ENCODE data around the gene FAM20B. TPM values are rescaled to one million over a fixed set of nuclear protein-coding genes. Genes with fewer than 3 reads are reported as not detected.

FAM20B gene
- total and polyA plus RNA-seq, 2 of the 13 experiments (the other 11 are each of a cell fraction or from before 2014, with no cell fraction given): 13.8 to 26.9 TPM

DNA sequence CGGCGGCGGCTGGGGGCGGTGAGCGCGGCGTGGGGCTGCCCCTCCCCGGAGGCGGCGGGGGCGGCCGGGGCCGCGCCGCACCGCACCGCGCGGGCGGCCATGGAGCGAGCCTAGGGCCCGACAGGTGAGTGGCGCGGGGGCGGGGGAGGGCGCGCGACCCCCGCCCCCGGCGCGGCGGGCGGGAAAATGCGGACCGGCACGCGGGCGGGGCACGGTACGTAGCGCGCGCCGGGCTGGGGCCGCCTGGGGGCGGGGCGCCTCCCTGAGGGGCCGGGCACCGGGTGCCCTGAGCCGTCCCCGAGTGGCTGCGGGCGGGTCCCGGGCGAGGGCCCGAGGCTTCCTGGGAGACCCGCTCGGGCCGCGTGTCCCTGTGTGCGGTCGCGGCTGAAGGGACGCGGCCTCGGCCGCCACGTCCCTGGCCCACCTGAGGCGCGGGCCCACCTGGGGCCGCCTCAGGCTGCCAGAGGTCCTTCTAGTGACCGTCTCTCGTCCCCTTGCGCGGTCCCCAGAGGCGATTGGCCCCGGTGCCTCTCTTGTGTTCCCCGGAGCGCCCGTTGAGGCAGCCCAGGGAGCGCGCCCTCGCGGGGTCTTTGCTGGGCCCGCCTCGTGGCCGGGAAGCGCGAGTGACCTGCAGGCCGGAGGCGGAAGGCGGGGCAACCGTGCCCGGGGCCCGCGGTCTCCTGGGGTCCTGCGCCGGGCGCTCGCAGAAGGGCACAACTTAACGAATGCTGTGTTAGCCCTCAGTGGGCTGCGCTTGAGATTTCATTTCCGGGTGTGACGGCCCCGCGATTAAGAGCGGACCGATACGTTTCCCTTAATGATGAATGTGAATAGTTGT lies 500 bp downstream of the FAM20B start (continued):
- TF ChIP-seq, protein P1, sequence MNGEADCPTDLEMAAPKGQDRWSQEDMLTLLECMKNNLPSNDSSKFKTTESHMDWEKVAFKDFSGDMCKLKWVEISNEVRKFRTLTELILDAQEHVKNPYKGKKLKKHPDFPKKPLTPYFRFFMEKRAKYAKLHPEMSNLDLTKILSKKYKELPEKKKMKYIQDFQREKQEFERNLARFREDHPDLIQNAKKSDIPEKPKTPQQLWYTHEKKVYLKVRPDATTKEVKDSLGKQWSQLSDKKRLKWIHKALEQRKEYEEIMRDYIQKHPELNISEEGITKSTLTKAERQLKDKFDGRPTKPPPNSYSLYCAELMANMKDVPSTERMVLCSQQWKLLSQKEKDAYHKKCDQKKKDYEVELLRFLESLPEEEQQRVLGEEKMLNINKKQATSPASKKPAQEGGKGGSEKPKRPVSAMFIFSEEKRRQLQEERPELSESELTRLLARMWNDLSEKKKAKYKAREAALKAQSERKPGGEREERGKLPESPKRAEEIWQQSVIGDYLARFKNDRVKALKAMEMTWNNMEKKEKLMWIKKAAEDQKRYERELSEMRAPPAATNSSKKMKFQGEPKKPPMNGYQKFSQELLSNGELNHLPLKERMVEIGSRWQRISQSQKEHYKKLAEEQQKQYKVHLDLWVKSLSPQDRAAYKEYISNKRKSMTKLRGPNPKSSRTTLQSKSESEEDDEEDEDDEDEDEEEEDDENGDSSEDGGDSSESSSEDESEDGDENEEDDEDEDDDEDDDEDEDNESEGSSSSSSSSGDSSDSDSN (CRISPR knock-in tag; IDR thresholded peaks at IDR 0.05): peak; percentile 87
- 0 out of 2 replicates have a peak, but pooled peaks have one; percentile 30 for TF ChIP-seq GATAD1 (CRISPR knock-in tag; IDR thresholded peaks at IDR 0.05)
- peak; percentile 80; the same call in 1 of the 2 replicates for TF ChIP-seq MAZ (IDR thresholded peaks at IDR 0.05; ENCODE audit: borderline replicate concordance, low read depth, low read length)
- peak; percentile 95 for TF ChIP-seq MAZ (CRISPR knock-in tag; IDR thresholded peaks at IDR 0.05; ENCODE audit: low read depth)
- TF ChIP-seq, protein P2, sequence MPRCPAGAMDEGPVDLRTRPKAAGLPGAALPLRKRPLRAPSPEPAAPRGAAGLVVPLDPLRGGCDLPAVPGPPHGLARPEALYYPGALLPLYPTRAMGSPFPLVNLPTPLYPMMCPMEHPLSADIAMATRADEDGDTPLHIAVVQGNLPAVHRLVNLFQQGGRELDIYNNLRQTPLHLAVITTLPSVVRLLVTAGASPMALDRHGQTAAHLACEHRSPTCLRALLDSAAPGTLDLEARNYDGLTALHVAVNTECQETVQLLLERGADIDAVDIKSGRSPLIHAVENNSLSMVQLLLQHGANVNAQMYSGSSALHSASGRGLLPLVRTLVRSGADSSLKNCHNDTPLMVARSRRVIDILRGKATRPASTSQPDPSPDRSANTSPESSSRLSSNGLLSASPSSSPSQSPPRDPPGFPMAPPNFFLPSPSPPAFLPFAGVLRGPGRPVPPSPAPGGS (CRISPR knock-in tag; IDR thresholded peaks at IDR 0.05): peak; percentile 58; the same call in 1 of the 2 replicates
- peak; percentile 88; the same call in 1 of the 2 replicates for TF ChIP-seq ZNF589 (CRISPR knock-in tag; conservative IDR thresholded peaks at IDR 0.05)
- TF ChIP-seq ZZZ3 (CRISPR knock-in tag; IDR thresholded peaks at IDR 0.05; ENCODE audit: borderline replicate concordance): no peak
- no peak for TF ChIP-seq ZNF256 (CRISPR knock-in tag; conservative IDR thresholded peaks at IDR 0.05)
- TF ChIP-seq, protein P3, sequence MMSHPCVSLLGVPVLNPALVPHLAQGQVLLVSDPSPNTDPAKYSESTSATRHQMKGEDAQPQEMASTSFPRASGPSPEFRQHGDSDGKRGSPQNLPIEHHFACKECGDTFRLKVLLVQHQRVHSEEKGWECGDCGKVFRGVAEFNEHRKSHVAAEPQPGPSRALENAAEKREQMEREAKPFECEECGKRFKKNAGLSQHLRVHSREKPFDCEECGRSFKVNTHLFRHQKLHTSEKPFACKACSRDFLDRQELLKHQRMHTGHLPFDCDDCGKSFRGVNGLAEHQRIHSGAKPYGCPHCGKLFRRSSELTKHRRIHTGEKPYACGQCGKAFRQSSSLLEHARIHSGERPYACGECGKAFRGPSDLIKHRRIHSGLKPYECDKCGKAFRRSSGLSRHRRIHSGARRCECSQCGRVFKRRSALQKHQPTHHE (CRISPR knock-in tag; IDR thresholded peaks at IDR 0.05; ENCODE audit: borderline replicate concordance): no peak
- no peak for TF ChIP-seq GATAD2A (CRISPR knock-in tag; IDR thresholded peaks at IDR 0.05)
- peak; percentile 47 for TF ChIP-seq HNRNPLL (IDR thresholded peaks at IDR 0.05; ENCODE audit: low read depth, low read length, poor library complexity, severe bottlenecking)
- TF ChIP-seq ETV5 (CRISPR knock-in tag; IDR thresholded peaks at IDR 0.05; ENCODE audit: borderline replicate concordance): 0 out of 2 replicates have a peak, but pooled peaks have one; percentile 5
- TF ChIP-seq RFXAP (CRISPR knock-in tag; IDR thresholded peaks at IDR 0.05; ENCODE audit: borderline replicate concordance): 0 out of 2 replicates have a peak, but pooled peaks have one; percentile 46
- TF ChIP-seq ZMYM4 (CRISPR knock-in tag; IDR thresholded peaks at IDR 0.05): peak; percentile 34
- peak; percentile 57 for TF ChIP-seq ISL2 (CRISPR knock-in tag; IDR thresholded peaks at IDR 0.05)
- peak; percentile 60 for TF ChIP-seq PHF20 (CRISPR knock-in tag; IDR thresholded peaks at IDR 0.05)
- 0 out of 2 replicates have a peak, but pooled peaks have one; percentile 65 for TF ChIP-seq ZNF33B (CRISPR knock-in tag; IDR thresholded peaks at IDR 0.05)
- TF ChIP-seq GABPA (IDR thresholded peaks at IDR 0.05; ENCODE audit: low read depth, low read length): no peak
- no peak for TF ChIP-seq GABPA (CRISPR knock-in tag; IDR thresholded peaks at IDR 0.05; ENCODE audit: low read depth)
- TF ChIP-seq TGIF2 (CRISPR knock-in tag; IDR thresholded peaks at IDR 0.05): no peak
- TF ChIP-seq, protein P4, sequence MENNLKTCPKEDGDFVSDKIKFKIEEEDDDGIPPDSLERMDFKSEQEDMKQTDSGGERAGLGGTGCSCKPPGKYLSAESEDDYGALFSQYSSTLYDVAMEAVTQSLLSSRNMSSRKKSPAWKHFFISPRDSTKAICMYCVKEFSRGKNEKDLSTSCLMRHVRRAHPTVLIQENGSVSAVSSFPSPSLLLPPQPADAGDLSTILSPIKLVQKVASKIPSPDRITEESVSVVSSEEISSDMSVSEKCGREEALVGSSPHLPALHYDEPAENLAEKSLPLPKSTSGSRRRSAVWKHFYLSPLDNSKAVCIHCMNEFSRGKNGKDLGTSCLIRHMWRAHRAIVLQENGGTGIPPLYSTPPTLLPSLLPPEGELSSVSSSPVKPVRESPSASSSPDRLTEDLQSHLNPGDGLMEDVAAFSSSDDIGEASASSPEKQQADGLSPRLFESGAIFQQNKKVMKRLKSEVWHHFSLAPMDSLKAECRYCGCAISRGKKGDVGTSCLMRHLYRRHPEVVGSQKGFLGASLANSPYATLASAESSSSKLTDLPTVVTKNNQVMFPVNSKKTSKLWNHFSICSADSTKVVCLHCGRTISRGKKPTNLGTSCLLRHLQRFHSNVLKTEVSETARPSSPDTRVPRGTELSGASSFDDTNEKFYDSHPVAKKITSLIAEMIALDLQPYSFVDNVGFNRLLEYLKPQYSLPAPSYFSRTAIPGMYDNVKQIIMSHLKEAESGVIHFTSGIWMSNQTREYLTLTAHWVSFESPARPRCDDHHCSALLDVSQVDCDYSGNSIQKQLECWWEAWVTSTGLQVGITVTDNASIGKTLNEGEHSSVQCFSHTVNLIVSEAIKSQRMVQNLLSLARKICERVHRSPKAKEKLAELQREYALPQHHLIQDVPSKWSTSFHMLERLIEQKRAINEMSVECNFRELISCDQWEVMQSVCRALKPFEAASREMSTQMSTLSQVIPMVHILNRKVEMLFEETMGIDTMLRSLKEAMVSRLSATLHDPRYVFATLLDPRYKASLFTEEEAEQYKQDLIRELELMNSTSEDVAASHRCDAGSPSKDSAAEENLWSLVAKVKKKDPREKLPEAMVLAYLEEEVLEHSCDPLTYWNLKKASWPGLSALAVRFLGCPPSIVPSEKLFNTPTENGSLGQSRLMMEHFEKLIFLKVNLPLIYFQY (CRISPR knock-in tag; IDR thresholded peaks at IDR 0.05; ENCODE audit: borderline replicate concordance): 0 out of 2 replicates have a peak, but pooled peaks have one; percentile 34
